Measurements from ENCODE around the gene LGALSL. TPM values are rescaled to one million over a fixed set of nuclear protein-coding genes. Genes with fewer than 3 reads are reported as not detected.
"Not testable (repeated sequence)": the region's sequence is repeated elsewhere in the genome, so short reads cannot be mapped to it uniquely, and the experiment has no call there.

Gene LGALSL
- polyA plus RNA-seq, 1 donor: 19.8 TPM

- no peak for DNase-seq (ENCODE audit: low read depth)
These were observed 11.0 kb upstream of the LGALSL start for GRCh38 chr2:64442801-64443429.

- DNase-seq (ENCODE audit: low read depth): not testable (repeated sequence)
These were observed 8.0 kb upstream of the LGALSL start for GRCh38 chr2:64445970-64446369.

- no peak for DNase-seq (ENCODE audit: low read depth)
These were observed 6.5 kb upstream of the LGALSL start for GRCh38 chr2:64447317-64448040.

- DNase-seq (ENCODE audit: low read depth): no peak
These were observed 5.9 kb upstream of the LGALSL start for GRCh38 chr2:64448041-64448426.

GRCh38 chr2:64451051-64451450 is 2.9 kb upstream of the LGALSL start:
- DNase-seq (ENCODE audit: low read depth): no peak

GRCh38 chr2:64454386-64455332 is 697 bp downstream of the LGALSL start:
- no peak for DNase-seq (ENCODE audit: low read depth)

- no peak for DNase-seq (ENCODE audit: low read depth)
These were observed 1.6 kb downstream of the LGALSL start for GRCh38 chr2:64455545-64455944.

- no peak for DNase-seq (ENCODE audit: low read depth)
These were observed 2.3 kb downstream of the LGALSL start for GRCh38 chr2:64456293-64456692.

- no peak for DNase-seq (ENCODE audit: low read depth)
These were observed 3.6 kb downstream of the LGALSL start for GRCh38 chr2:64457524-64457923.

- no peak for DNase-seq (ENCODE audit: low read depth)
These were observed 5.6 kb downstream of the LGALSL start for GRCh38 chr2:64459575-64459974.

- DNase-seq (ENCODE audit: low read depth): no peak
These were observed 6.4 kb downstream of the LGALSL start for GRCh38 chr2:64460330-64460729.

GRCh38 chr2:64461271-64462058 is 7.5 kb downstream of the LGALSL start:
- no peak for DNase-seq (ENCODE audit: low read depth)

- no peak for DNase-seq (ENCODE audit: low read depth)
These were observed 8.2 kb downstream of the LGALSL start for GRCh38 chr2:64462171-64462570.

GRCh38 chr2:64462940-64463700 is 9.2 kb downstream of the LGALSL start:
- DNase-seq (ENCODE audit: low read depth): no peak

GRCh38 chr2:64463781-64464180 is 9.8 kb downstream of the LGALSL start:
- DNase-seq (ENCODE audit: low read depth): no peak

- no peak for DNase-seq (ENCODE audit: low read depth)
These were observed 12.6 kb downstream of the LGALSL start for GRCh38 chr2:64466478-64467085.

- DNase-seq (ENCODE audit: low read depth): no peak
These were observed 13.3 kb downstream of the LGALSL start for GRCh38 chr2:64467096-64467843.

- DNase-seq (ENCODE audit: low read depth): no peak
These were observed 15.3 kb downstream of the LGALSL start for GRCh38 chr2:64469261-64469660.

GRCh38 chr2:64470071-64470470 is 16.1 kb downstream of the LGALSL start:
- DNase-seq (ENCODE audit: low read depth): no peak
